GM19468 (cell line): ENCODE data around the gene BMERB1.
"Not testable (repeated sequence)": the region's sequence is repeated elsewhere in the genome, so short reads cannot be mapped to it uniquely, and the experiment has no call there.

ENCODE experiments used
- ATAC-seq: cut with Tn5 transposase; IDR thresholded peaks from one replicate; pipeline ENCODE4 v1.9.1; 2021; ENCODE audit warnings: mild to moderate bottlenecking, moderate library complexity, moderate number of reproducible peaks; ENCODE audit not compliant: unreplicated experiment; ENCODE audit errors: extremely low read depth

BMERB1 gene

DNA sequence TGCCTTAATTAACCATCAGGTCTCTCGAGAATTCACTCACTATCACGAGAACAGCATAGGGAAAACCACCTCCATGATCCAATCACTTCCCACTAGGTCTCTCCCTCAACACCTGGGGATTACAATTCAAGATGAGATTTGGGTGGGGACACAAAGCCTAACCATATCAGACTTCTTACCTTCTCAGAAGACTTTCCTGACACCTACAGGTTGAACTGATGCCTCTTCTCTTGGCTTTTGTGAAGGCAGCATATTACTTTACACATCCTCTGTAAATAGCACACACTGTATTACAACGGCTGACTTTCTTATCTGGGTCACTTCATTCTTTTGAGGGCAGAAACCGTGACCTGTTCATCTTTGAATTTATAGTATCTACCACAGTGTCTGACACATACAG is 23.6 kb downstream of the BMERB1 start:
- ATAC-seq: no peak

DNA sequence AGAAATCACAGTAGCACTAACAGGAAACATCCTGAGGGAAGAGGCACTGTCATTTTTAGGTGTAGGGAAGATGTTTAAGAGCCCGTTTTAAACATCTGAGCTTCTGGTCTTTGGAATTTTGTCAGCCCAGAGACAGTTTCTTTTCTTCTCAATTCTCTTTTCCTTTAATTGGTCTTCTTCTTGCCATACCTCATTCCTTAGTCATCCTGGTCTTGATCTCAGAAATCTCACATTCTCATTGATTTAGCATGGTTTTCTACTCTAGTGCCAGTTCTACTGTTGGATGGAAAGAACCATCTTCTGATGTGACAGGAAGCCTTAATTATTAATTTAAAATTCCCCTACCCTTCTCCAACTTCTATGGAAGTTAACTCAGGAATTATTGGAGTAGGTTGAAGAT is 25.4 kb downstream of the BMERB1 start:
- ATAC-seq: no peak

- ATAC-seq: no peak
These were observed 26.2 kb downstream of the BMERB1 start for GRCh38 chr16:15460601-15461000.

- no peak for ATAC-seq
These were observed 27.0 kb downstream of the BMERB1 start for GRCh38 chr16:15461376-15461775.

GRCh38 chr16:15464401-15465186 is 30.2 kb downstream of the BMERB1 start:
- no peak for ATAC-seq

DNA sequence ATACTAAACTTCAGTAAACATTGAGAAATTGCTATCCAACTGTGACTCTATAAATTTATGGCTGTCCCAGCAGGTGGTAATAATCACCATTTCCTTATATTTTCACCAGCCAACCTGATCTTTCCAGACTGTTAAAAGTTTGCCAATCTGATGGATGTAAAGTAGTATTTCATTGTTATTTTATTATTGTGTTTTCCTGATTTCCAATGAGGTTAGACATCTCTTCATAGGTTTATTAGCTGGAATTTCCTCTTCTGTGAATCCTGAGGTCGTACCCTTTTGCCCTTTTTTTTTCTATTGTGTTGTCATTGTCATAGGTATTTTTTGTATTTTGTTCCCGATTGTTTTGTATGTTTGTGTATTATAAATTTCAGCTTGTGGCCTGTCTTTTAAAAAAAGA is 31.7 kb downstream of the BMERB1 start:
- no peak for ATAC-seq

GRCh38 chr16:15466886-15467781 is 32.7 kb downstream of the BMERB1 start:
- ATAC-seq: no peak

DNA sequence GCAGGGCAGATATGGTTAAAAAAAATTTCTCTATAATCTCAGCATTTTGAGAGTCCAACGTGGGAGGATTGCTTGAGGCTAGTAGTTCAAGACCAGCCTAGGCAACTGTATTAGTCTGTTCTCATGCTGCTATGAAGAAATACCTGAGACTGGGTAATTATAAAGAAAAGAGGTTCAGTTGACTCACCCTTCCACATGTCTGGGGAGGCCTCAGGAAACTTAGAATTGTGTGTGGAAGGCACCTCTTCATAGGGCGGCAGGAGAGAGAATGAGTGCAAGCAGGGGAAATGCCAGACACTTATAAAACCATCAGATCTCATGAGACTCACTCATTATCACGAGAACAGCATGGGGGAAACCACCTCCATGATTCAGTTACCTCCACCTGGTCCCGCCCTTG is 42.6 kb downstream of the BMERB1 start:
- ATAC-seq: not testable (repeated sequence)

DNA sequence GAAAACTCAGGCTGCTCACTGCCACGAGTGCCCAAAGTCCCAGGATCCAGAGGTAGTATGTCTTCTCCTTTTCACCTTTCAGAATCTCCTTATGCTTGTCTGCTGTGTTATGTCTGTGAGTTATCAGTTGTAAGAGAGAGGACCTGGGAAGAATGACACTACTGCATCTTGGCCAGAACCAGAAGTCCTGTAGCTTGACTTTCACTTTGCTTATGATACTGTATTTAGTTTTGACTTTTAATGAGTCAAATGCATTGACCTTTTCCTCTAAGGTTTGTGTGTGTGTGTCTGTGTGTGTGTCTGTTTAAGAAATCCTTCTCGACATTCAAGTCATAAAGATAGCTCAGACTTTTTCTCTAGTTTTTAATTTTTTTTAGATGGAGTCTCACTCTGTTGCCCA is 43.4 kb downstream of the BMERB1 start:
- no peak for ATAC-seq

GRCh38 chr16:15482068-15482747 is 47.8 kb downstream of the BMERB1 start:
- no peak for ATAC-seq

- no peak for ATAC-seq
These were observed 48.4 kb downstream of the BMERB1 start for GRCh38 chr16:15482748-15483298.

- no peak for ATAC-seq
These were observed 49.5 kb downstream of the BMERB1 start for GRCh38 chr16:15483857-15484256.

DNA sequence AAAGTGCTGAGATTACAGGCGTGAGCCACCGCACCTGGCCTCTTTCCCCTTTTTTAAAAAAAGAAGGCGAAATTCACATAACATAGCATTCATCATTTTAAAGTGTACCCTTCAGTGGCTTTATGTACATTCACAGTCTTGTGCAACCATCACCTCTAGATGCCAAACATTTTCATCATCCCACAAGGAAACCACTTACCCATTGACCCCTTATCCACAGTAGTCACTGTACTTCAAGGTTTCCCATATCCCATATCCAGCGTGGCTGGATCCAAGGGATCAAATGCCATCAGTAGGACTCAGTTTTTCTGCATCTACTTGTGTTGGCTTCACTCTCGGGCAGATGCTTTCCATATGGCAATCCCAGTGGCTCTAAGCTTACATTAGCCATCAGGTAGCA is 50.3 kb downstream of the BMERB1 start:
- ATAC-seq: no peak

GRCh38 chr16:15485175-15485574 is 50.8 kb downstream of the BMERB1 start:
- no peak for ATAC-seq

DNA sequence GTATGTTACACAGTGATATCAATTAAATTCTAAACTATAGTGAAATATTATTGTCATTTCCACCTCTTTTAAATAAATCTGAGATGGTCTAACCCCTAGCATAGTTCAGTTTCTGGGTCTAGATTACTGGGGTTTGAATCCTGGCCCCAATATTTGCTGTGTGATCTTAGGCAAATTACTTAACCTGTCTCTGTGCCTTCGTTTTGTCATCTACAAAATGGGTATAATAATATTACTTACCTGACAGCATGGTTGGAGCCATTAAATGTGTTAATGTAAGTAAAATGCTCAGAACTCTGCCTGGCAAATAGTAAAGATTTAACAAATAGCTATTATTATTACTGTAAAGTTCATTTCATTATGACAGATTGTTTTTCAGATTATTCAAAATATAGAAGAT is 52.3 kb downstream of the BMERB1 start:
- ATAC-seq: no peak

DNA sequence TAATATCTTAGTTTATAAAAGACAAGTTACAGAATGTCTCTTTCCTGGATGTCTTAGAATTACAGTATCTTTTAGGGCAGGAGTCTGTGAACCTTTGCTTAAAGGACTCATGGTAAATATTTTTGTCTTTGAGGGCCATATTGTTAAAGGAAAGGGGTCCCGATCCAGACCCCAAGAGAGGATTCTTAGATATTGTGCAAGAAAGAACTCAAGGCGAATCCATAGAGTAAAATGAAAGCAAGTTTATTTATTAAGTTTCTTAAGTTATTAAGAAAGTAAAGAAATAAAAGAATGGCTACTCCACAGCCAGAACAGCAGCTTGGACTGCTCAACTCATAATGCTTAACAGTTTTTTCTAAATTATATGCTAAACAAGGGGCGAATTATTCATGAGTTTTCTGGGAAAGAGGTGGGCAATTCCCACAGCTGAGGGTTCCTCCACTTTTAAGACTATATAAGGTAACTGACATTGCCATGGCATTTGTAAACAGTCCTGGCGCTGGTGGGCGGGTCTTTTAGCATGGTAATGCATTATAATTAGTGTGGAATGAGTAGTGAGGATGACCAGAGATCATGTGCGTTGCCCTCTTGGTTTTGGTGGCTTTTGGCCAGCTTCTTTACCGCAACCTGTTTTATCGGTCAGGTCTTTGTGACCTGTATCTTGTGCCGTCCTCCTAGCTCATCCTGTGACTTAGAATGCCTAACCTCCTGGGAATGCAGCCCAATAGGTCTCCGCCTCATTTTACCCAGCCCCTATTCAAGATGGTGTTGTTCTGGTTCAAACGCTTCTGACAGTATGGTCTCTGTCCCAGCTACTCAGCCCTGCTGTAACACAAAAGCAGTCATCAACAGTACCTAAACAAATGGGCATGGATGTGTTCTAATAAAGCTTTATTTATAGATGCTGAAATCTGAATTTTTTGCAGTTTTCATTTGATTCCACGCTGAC is 53.2 kb downstream of the BMERB1 start:
- no peak for ATAC-seq

- no peak for ATAC-seq
These were observed 54.6 kb downstream of the BMERB1 start for GRCh38 chr16:15489016-15489415.

DNA sequence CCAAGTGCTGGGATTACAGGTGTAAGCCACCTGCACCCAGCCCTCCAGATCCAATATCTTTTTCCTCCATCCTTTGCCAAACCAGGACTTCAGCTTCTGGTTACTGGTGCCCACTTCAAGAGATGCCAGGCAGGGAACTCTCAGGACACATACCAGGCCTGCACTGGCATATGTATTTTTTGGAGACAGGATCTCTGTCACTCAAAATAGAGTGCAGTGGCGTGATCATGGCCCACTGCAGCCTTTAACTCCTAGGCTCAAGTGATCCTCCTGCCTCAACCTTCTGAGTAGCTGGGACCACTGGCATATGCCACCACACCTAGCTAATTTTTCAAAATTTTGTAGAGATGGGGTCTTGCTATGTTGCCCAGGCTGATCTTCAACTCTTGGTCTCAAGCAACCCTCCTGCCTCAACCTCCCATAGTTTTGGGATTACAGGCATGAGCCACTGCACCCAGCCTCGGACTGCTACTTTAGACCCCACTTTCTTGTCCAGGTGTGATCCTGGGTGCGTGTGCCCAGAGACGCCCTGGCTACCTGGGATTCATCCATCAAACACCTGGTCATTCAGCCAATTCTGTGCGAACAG is 55.8 kb downstream of the BMERB1 start:
- no peak for ATAC-seq

- ATAC-seq: no peak
These were observed 57.0 kb downstream of the BMERB1 start for GRCh38 chr16:15491411-15491810.
